HL-60 (cell line): ENCODE measurements around the gene GNG7.

Source experiments
- DNase-seq, 2 experiments: peaks; one replicate each; pipeline ENCODE4 v3.0.0-alpha.2; 2010 to 2020; ENCODE audit warnings: low read depth in 1 of 2, low spot score in 1 of 2
- H3K27ac ChIP-seq: fragments of 250-450 bp; sonication (Bioruptor Pico); replicated peaks from 2 replicates; pipeline ENCODE4 v1.5.1; 2020; ENCODE audit warnings: mild to moderate bottlenecking, moderate library complexity
- H3K27me3 ChIP-seq: fragments of 250-450 bp; sonication (Bioruptor Pico); 2 replicates; pipeline ENCODE4 v1.5.1; 2021; ENCODE audit warnings: mild to moderate bottlenecking, moderate library complexity; ENCODE audit not compliant: insufficient read depth, poor library complexity, severe bottlenecking
- H3K4me3 ChIP-seq: replicated peaks from 2 replicates; pipeline ENCODE4 v1.5.1; 2011; ENCODE audit warnings: mild to moderate bottlenecking, control low read depth, low read length; ENCODE audit not compliant: insufficient read depth
- GABPA ChIP-seq: IDR thresholded peaks from 2 replicates; pipeline ENCODE4 v1.6.1; 2012; ENCODE audit warnings: low read depth
- POLR2AphosphoS5 ChIP-seq: IDR thresholded peaks from 2 replicates; pipeline ENCODE4 v1.6.1; 2012; ENCODE audit warnings: low read depth
- SPI1 ChIP-seq: IDR thresholded peaks from 2 replicates; pipeline ENCODE4 v1.6.1; 2012; ENCODE audit warnings: low read depth, mild to moderate bottlenecking, borderline replicate concordance
- TF ChIP-seq, protein P1 (sequence below): IDR thresholded peaks from 2 replicates; pipeline ENCODE4 v1.6.1; 2012; ENCODE audit warnings: low read depth; ENCODE audit not compliant: insufficient replicate concordance
- TF ChIP-seq, protein P2 (sequence below): IDR thresholded peaks from one replicate; pipeline ENCODE4 v1.5.1; 2011; ENCODE audit warnings: low read length, control low read depth, inconsistent platforms; ENCODE audit not compliant: insufficient read depth

Gene GNG7

GRCh38 chr19:2747349-2747748 is 44.9 kb upstream of the GNG7 start:
- H3K27ac ChIP-seq: no peak overlapping the region
- no peak for DNase-seq
- no peak overlapping the region for H3K4me3 ChIP-seq
- no peaks in the 10 kb centered on the region for H3K27me3 ChIP-seq
- TF ChIP-seq GABPA (no peak), SPI1 (no peak), POLR2AphosphoS5 (no peak)
- TF ChIP-seq, protein P1, sequence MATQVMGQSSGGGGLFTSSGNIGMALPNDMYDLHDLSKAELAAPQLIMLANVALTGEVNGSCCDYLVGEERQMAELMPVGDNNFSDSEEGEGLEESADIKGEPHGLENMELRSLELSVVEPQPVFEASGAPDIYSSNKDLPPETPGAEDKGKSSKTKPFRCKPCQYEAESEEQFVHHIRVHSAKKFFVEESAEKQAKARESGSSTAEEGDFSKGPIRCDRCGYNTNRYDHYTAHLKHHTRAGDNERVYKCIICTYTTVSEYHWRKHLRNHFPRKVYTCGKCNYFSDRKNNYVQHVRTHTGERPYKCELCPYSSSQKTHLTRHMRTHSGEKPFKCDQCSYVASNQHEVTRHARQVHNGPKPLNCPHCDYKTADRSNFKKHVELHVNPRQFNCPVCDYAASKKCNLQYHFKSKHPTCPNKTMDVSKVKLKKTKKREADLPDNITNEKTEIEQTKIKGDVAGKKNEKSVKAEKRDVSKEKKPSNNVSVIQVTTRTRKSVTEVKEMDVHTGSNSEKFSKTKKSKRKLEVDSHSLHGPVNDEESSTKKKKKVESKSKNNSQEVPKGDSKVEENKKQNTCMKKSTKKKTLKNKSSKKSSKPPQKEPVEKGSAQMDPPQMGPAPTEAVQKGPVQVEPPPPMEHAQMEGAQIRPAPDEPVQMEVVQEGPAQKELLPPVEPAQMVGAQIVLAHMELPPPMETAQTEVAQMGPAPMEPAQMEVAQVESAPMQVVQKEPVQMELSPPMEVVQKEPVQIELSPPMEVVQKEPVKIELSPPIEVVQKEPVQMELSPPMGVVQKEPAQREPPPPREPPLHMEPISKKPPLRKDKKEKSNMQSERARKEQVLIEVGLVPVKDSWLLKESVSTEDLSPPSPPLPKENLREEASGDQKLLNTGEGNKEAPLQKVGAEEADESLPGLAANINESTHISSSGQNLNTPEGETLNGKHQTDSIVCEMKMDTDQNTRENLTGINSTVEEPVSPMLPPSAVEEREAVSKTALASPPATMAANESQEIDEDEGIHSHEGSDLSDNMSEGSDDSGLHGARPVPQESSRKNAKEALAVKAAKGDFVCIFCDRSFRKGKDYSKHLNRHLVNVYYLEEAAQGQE: no peak
- TF ChIP-seq, protein P2, sequence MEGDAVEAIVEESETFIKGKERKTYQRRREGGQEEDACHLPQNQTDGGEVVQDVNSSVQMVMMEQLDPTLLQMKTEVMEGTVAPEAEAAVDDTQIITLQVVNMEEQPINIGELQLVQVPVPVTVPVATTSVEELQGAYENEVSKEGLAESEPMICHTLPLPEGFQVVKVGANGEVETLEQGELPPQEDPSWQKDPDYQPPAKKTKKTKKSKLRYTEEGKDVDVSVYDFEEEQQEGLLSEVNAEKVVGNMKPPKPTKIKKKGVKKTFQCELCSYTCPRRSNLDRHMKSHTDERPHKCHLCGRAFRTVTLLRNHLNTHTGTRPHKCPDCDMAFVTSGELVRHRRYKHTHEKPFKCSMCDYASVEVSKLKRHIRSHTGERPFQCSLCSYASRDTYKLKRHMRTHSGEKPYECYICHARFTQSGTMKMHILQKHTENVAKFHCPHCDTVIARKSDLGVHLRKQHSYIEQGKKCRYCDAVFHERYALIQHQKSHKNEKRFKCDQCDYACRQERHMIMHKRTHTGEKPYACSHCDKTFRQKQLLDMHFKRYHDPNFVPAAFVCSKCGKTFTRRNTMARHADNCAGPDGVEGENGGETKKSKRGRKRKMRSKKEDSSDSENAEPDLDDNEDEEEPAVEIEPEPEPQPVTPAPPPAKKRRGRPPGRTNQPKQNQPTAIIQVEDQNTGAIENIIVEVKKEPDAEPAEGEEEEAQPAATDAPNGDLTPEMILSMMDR: no peak

DNA sequence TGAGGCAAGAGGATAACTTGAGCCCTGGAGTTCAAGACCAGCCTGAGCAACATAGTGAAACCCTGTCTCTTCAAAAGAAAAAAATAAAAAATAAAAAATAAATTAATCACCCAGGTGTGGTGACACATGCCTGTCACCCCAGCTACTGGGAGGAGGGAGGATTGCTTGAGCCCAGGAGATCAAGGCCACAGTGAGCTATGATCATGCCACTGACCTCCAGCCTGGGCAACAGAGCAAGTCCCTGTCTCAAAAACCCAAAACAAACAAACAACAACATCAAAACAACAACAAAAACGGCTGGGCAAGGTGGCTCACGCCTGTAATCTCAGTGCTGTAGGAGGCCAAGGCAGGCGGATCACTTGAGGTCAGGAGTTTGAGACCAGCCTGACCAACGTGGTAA is 41.6 kb upstream of the GNG7 start:
- no peak overlapping the region for H3K27ac ChIP-seq

GRCh38 chr19:2743099-2743498 is 40.6 kb upstream of the GNG7 start:
- Histone ChIP-seq H3K4me3 (no peak overlapping the region), H3K27me3 (no peaks in the 10 kb centered on the region)
- TF ChIP-seq POLR2AphosphoS5 (no peak), SPI1 (no peak), GABPA (no peak)
- TF ChIP-seq, protein P1: no peak
- TF ChIP-seq, protein P2: no peak

More for the DNA sequence above, 41.6 kb upstream of the GNG7 start:
- TF ChIP-seq GABPA (no peak), SPI1 (no peak), POLR2AphosphoS5 (no peak)
- TF ChIP-seq, protein P1: no peak
- TF ChIP-seq, protein P2: no peak
- Histone ChIP-seq H3K4me3 (no peak overlapping the region), H3K27me3 (no peaks in the 10 kb centered on the region)
- DNase-seq: no peak

More at GRCh38 chr19:2743099-2743498, 40.6 kb upstream of the GNG7 start:
- H3K27ac ChIP-seq: no peak overlapping the region
- DNase-seq: no peak
